GM19372 (cell line): ENCODE results near the gene GNB5.

Source experiments
- ATAC-seq: cut with Tn5 transposase; IDR thresholded peaks from one replicate; pipeline ENCODE4 v1.9.1; 2021; ENCODE audit warnings: mild to moderate bottlenecking, low read depth, moderate library complexity; ENCODE audit not compliant: unreplicated experiment

GNB5 gene

GRCh38 chr15:52071570-52071969, 119.6 kb downstream of the GNB5 start:
- ATAC-seq, result no peak

- no peak for ATAC-seq
These were observed 121.6 kb downstream of the GNB5 start for GRCh38 chr15:52069559-52069958.

- ATAC-seq, result no peak
These were observed 123.1 kb downstream of the GNB5 start for GRCh38 chr15:52068004-52068615.

- no peak for ATAC-seq
These were observed 123.7 kb downstream of the GNB5 start for GRCh38 chr15:52067545-52067926.

- no peak for ATAC-seq
These were observed 124.2 kb downstream of the GNB5 start for GRCh38 chr15:52066842-52067544.
